GM23248 (cell line): ENCODE results near the gene ADAMTSL2. TPM values are rescaled to one million over a fixed set of nuclear protein-coding genes. Genes with fewer than 3 reads are reported as not detected.

Experiments used
- DNase-seq: peaks from one replicate; pipeline ENCODE4 v3.0.0-alpha.2; 2015
- H2AFZ ChIP-seq: fragments of 200-600 bp; sonication (generic); 2 replicates; pipeline ENCODE4 v1.6.1; 2016; ENCODE audit warnings: antibody characterized with exemption
- H3F3A ChIP-seq: fragments of 200-600 bp; sonication (generic); 2 replicates; pipeline ENCODE4 v1.6.1; 2016; ENCODE audit warnings: mild to moderate bottlenecking, antibody characterized with exemption, mixed run types; ENCODE audit not compliant: insufficient read depth
- H3K27ac ChIP-seq: fragments of 200-600 bp; sonication (generic); 2 replicates; pipeline ENCODE4 v1.5.1; 2016; ENCODE audit warnings: mild to moderate bottlenecking
- H3K27me3 ChIP-seq: fragments of 200-600 bp; sonication (generic); replicated peaks from 2 replicates; pipeline ENCODE4 v1.6.1; 2016; ENCODE audit warnings: mild to moderate bottlenecking; ENCODE audit not compliant: insufficient read depth
- H3K36me3 ChIP-seq: fragments of 200-600 bp; sonication (generic); 2 replicates; pipeline ENCODE4 v1.6.1; 2016; ENCODE audit warnings: low read depth, mild to moderate bottlenecking
- H3K4me1 ChIP-seq: fragments of 200-600 bp; sonication (generic); 2 replicates; pipeline ENCODE4 v1.6.1; 2016; ENCODE audit warnings: mild to moderate bottlenecking; ENCODE audit not compliant: insufficient read depth
- H3K4me2 ChIP-seq: fragments of 200-600 bp; sonication (generic); one replicate; pipeline ENCODE4 v1.6.1; 2016; ENCODE audit warnings: mild to moderate bottlenecking; ENCODE audit not compliant: unreplicated experiment
- H3K4me3 ChIP-seq: fragments of 200-600 bp; sonication (generic); 2 replicates; pipeline ENCODE4 v1.5.1; 2016; ENCODE audit warnings: mild to moderate bottlenecking
- H3K79me2 ChIP-seq: fragments of 200-600 bp; sonication (generic); 2 replicates; pipeline ENCODE4 v1.6.1; 2016; ENCODE audit warnings: mild to moderate bottlenecking; ENCODE audit not compliant: insufficient read depth
- H3K9ac ChIP-seq: fragments of 200-600 bp; sonication (generic); 2 replicates; pipeline ENCODE4 v1.6.1; 2016; ENCODE audit warnings: mild to moderate bottlenecking
- H3K9me2 ChIP-seq: fragments of 200-600 bp; sonication (generic); 2 replicates; pipeline ENCODE4 v1.6.1; 2016; ENCODE audit warnings: mixed run types, mild to moderate bottlenecking, moderate library complexity; ENCODE audit not compliant: insufficient read depth
- H3K9me3 ChIP-seq: fragments of 200-600 bp; sonication (generic); one replicate; pipeline ENCODE4 v1.6.1; 2017; ENCODE audit warnings: low read depth
- H4K20me1 ChIP-seq: fragments of 200-600 bp; sonication (generic); 2 replicates; pipeline ENCODE4 v1.6.0; 2016; ENCODE audit not compliant: insufficient read depth
- EZH2 ChIP-seq: fragments of 200-600 bp; sonication (generic); IDR thresholded peaks from 2 replicates; pipeline ENCODE4 v1.6.1; 2018; ENCODE audit warnings: antibody characterized with exemption, mild to moderate bottlenecking; ENCODE audit not compliant: insufficient read depth, poor library complexity, severe bottlenecking
- EZH2phosphoT487 ChIP-seq: fragments of 200-600 bp; sonication (generic); IDR thresholded peaks from 2 replicates; pipeline ENCODE4 v1.6.1; 2018; ENCODE audit warnings: antibody characterized with exemption, moderate library complexity, mild to moderate bottlenecking, low read depth; ENCODE audit not compliant: insufficient read depth
- WGBS, 2 experiments: methylation state at CpG; one replicate each; pipeline ENCODE4 v1.1.6; 2015 to 2017; ENCODE audit warnings: low lambda C conversion rate in 2 of 2, low coverage in 1 of 2; ENCODE audit errors: missing lambda C conversion rate in 2 of 2; 5-methylcytosine and 5-hydroxymethylcytosine counted together
- in situ Hi-C: fragments of 300-500 bp; cut with MboI; formaldehyde crosslinking; loops from 2 replicates; pipeline ENCODE4 v1.15.0; 2020
- polyA plus RNA-seq: library from polyadenylated mRNA; unstranded; fragments of >200 nt; fragmentation: Nextera tagmentation; extraction: Ambion mirVana; gene quantifications from 2 replicates; pipeline ENCODE4 v1.2.1, GENCODE V29; 2016
- total RNA-seq: library from RNA; depleted of rRNA; stranded (reverse); fragments of >200 nt; shearing (Covaris generic); gene quantifications from 2 replicates; pipeline ENCODE4 v1.2.3, GENCODE V29; 2014

Gene ADAMTSL2
- total and polyA plus RNA-seq, 2 experiments from 2014 or later = 0.11 TPM; not detected in 1

DNA sequence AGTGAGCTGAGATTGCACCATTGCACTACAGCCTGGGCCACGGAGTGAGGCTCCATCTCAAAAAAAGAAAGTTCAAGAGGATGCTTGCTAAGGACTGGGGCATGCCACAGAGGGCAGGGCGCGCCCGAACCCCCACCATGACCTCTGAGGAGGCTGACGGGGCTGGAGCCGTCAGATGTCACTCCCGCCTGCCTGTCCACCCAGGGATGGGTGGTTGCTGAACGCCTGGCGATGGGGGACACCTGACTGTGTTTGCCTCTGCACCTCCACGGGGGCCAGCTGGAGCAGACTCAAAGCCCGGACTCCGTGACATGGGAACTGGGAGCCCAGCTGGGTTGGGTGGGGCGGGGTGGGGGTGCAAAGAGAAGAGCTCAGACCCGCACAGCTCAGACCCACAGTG lies 31.9 kb downstream of the ADAMTSL2 start:
- no peaks in the 10 kb centered on the region for H3K9me3 ChIP-seq
- no peaks in the 10 kb centered on the region for H3K36me3 ChIP-seq
- H3K4me1 ChIP-seq = no peaks in the 10 kb centered on the region
- no peaks in the 10 kb centered on the region for H3K9me2 ChIP-seq
- 72 to 87% methylated on average over 13 to 14 of the region's 14 CpGs for WGBS, 2 experiments
- in situ Hi-C loops = no loop called here
- H3K79me2 ChIP-seq = no peaks in the 10 kb centered on the region
- no peak overlapping the region for H3K9ac ChIP-seq
- H2AFZ ChIP-seq = no peak overlapping the region
- H3K27ac ChIP-seq = no peak overlapping the region
- no peaks in the 10 kb centered on the region for H4K20me1 ChIP-seq
- no peak overlapping the region for H3K4me3 ChIP-seq
- DNase-seq = no peak
- peaks cover 28% of the 10 kb centered on the region for H3K27me3 ChIP-seq
- H3K4me2 ChIP-seq = no peak overlapping the region
- H3F3A ChIP-seq = no peaks in the 10 kb centered on the region
- no peak for TF ChIP-seq EZH2phosphoT487

DNA sequence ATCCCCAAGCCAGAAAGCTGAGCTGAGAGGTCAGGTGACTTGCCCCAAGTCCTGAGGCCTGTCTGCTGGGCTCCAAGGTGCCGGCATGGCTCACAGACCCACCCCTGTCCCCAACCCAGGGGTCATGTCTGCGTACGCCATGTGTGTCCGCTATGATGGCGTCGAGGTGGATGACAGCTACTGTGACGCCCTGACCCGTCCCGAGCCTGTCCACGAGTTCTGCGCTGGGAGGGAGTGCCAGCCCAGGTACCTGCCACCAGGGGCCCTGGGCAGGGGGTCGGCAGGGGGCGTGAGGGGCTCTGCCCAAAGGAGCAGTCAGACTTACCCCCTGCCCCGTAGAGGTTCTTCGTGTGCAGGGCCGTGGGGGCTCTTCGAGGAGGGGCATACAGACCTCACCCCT lies 32.3 kb downstream of the ADAMTSL2 start:
- H3K27ac ChIP-seq = no peak overlapping the region
- no peaks in the 10 kb centered on the region for H3K9me2 ChIP-seq
- H3K4me2 ChIP-seq = no peak overlapping the region
- no peak overlapping the region for H2AFZ ChIP-seq
- H3K79me2 ChIP-seq = no peaks in the 10 kb centered on the region
- TF ChIP-seq EZH2phosphoT487 (no peak), EZH2 (no peak)
- in situ Hi-C loops = no loop called here
- H3K4me1 ChIP-seq = no peaks in the 10 kb centered on the region
- H4K20me1 ChIP-seq = no peaks in the 10 kb centered on the region
- H3K4me3 ChIP-seq = no peak overlapping the region
- DNase-seq = no peak
- H3K36me3 ChIP-seq = no peaks in the 10 kb centered on the region
- no peaks in the 10 kb centered on the region for H3K9me3 ChIP-seq
- peaks cover 28% of the 10 kb centered on the region for H3K27me3 ChIP-seq
- WGBS, 2 experiments = 86 to 90% methylated on average over 13 to 17 of the region's 17 CpGs
- no peak overlapping the region for H3K9ac ChIP-seq
- H3F3A ChIP-seq = no peaks in the 10 kb centered on the region

DNA sequence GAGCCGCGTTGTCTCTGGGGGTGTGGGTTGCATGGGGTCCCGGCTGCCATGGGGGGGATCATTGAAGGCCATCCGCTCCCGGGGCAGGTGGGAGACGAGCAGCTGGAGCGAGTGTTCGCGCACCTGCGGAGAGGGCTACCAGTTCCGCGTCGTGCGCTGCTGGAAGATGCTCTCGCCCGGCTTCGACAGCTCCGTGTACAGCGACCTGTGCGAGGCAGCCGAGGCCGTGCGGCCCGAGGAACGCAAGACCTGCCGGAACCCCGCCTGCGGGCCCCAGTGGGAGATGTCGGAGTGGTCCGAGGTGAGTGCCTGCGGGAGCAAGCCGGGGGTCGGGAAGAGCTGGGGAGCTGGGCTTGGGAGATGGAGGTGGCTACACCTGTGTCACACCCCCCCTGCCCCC lies 33.7 kb downstream of the ADAMTSL2 start:
- Histone ChIP-seq H3F3A (no peaks in the 10 kb centered on the region), H3K9ac (no peak overlapping the region), H3K27ac (no peak overlapping the region), H3K36me3 (no peaks in the 10 kb centered on the region), H3K9me3 (no peaks in the 10 kb centered on the region), H4K20me1 (no peaks in the 10 kb centered on the region), H3K4me3 (no peak overlapping the region), H3K27me3 (peaks cover 33% of the 10 kb centered on the region), H3K79me2 (no peaks in the 10 kb centered on the region), H3K9me2 (no peaks in the 10 kb centered on the region), H3K4me2 (no peak overlapping the region), H2AFZ (no peak overlapping the region), H3K4me1 (no peaks in the 10 kb centered on the region)
- no peak for DNase-seq
- in situ Hi-C loops = no loop called here
- TF ChIP-seq EZH2phosphoT487 (no peak), EZH2 (no peak)
- 94 to 98% methylated on average over 22 to 33 of the region's 33 CpGs for WGBS, 2 experiments

DNA sequence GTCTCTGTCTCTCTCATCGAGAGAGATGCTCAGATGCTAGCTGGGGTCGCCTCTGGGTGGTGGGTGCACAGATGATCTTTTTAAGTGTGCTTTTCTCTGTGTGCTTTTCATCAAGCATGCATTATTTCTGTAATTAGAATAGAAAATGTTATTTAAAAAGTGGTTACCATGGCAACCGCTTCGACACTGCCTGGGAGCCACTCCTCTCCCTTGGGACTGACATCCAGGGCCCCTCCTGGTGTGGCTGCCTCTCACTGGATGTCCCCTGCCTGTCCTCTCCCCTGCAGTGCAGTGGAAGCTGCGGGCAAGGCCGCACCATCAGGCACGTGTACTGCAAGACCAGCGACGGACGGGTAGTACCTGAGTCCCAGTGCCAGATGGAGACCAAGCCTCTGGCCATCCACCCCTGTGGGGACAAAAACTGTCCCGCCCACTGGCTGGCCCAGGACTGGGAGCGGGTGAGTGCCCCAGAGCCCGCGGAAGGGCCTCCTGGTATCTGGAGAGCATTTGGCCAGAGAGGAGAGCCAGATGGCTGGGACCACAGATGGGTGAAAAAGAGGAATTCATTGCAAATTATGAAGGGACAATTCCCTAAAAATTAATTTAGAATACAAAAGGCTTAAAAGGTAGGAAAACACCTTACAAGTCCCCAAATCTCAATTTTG lies 34.7 kb downstream of the ADAMTSL2 start:
- Histone ChIP-seq H3K79me2 (no peaks in the 10 kb centered on the region), H3K9me3 (no peaks in the 10 kb centered on the region), H4K20me1 (no peaks in the 10 kb centered on the region), H3K27me3 (peaks cover 39% of the 10 kb centered on the region), H3F3A (no peaks in the 10 kb centered on the region), H2AFZ (no peak overlapping the region), H3K36me3 (no peaks in the 10 kb centered on the region), H3K9me2 (no peaks in the 10 kb centered on the region), H3K4me3 (no peak overlapping the region), H3K4me2 (no peak overlapping the region), H3K9ac (no peak overlapping the region), H3K27ac (no peak overlapping the region), H3K4me1 (no peaks in the 10 kb centered on the region)
- 68 to 75% methylated on average over 14 of the region's 14 CpGs for whole genome bisulfite sequencing, 2 experiments
- no peak for TF ChIP-seq EZH2phosphoT487
- TF ChIP-seq EZH2 = no peak
- in situ Hi-C loops = no loop called here
- DNase-seq = no peak
